Endothelial cell of umbilical vein (primary cell): ENCODE results near the gene CHID1. TPM values are rescaled to one million over a fixed set of nuclear protein-coding genes. Genes with fewer than 3 reads are reported as not detected.

Experiments
- BruUV-seq: library from RNA; stranded (reverse); fragments of 400-500 nt; replicated peaks from 2 replicates; lab custom pipeline; 2021; lab: Mats Ljungman, UMichigan
- CTCF ChIA-PET: fragments of 300-600, 350-600 bp; sonication (Branson Sonifier 250); formaldehyde crosslinking; loops from one replicate; lab custom pipeline; 2021; ENCODE audit warnings: antibody characterized with exemption, inconsistent platforms; lab: Charles Lee
- POLR2A ChIA-PET: fragments of 300-600, 350-600 bp; sonication (Branson Sonifier 250); formaldehyde crosslinking; loops from one replicate; lab custom pipeline; 2021; ENCODE audit warnings: antibody characterized with exemption, inconsistent platforms; lab: Charles Lee
- DNase-seq: peaks from one replicate; pipeline ENCODE4 v3.0.0-alpha.2; 2011; ENCODE audit warnings: low read depth, low spot score
- FAIRE-seq: peaks from 2 replicates; lab custom pipeline; 2011; peaks lifted over from hg19 to GRCh38; lab: Jason Lieb, UNC
- H2AFZ ChIP-seq: 2 replicates; pipeline ENCODE4 v1.6.0; 2012; ENCODE audit warnings: low read depth, low read length, control low read depth, inconsistent platforms
- H3K27ac ChIP-seq: 2 replicates; pipeline ENCODE4 v1.5.1; 2011; ENCODE audit warnings: low read depth, mild to moderate bottlenecking, control low read depth, low read length, moderate library complexity; ENCODE audit not compliant: insufficient read depth
- H3K27me3 ChIP-seq, 2 experiments: 2 replicates each; pipeline versions ENCODE4 v1.6.0 to v1.6.1; 2011; ENCODE audit warnings: low read length in 2 of 2, mixed read lengths in 1 of 2; ENCODE audit not compliant: control insufficient read depth in 2 of 2, insufficient read depth in 2 of 2
- H3K36me3 ChIP-seq, 2 experiments: 2 replicates in 1 of 2; 3 replicates in 1 of 2; pipeline ENCODE4 v1.5.1; 2011; ENCODE audit warnings: low read length in 2 of 2, mild to moderate bottlenecking in 1 of 2, moderate library complexity in 1 of 2; ENCODE audit not compliant: control insufficient read depth in 2 of 2, insufficient read depth in 2 of 2; ENCODE audit errors: extremely low read depth in 1 of 2
- H3K4me1 ChIP-seq: 3 replicates; pipeline ENCODE4 v1.5.1; 2011; ENCODE audit warnings: mild to moderate bottlenecking, low read length; ENCODE audit not compliant: control insufficient read depth, insufficient read depth; ENCODE audit errors: extremely low read depth
- H3K4me2 ChIP-seq: 2 replicates; pipeline ENCODE4 v1.6.1; 2011; ENCODE audit warnings: low read length, control low read depth, mixed read lengths; ENCODE audit not compliant: insufficient read depth
- H3K4me3 ChIP-seq, 3 experiments: fragments of 200-600 bp in 1 of 3; sonication (generic), shearing (Covaris generic) in 1 of 3; replicated peaks in 1 of 3; 2 replicates each; pipeline ENCODE4 v1.5.1; 2011 to 2016; ENCODE audit warnings: control low read depth in 3 of 3, low read length in 3 of 3, mild to moderate bottlenecking in 2 of 3, inconsistent platforms in 1 of 3, low read depth in 1 of 3, moderate library complexity in 1 of 3; ENCODE audit not compliant: insufficient read depth in 1 of 3
- H3K79me2 ChIP-seq: 2 replicates; pipeline ENCODE4 v1.6.0; 2012; ENCODE audit warnings: low read length, inconsistent platforms; ENCODE audit not compliant: control insufficient read depth, insufficient read depth
- H3K9ac ChIP-seq: replicated peaks from 2 replicates; pipeline ENCODE3; 2011; ENCODE audit warnings: low read length, control low read depth; ENCODE audit not compliant: insufficient read depth; ENCODE audit errors: extremely low read depth
- H3K9me1 ChIP-seq: replicated peaks from 3 replicates; pipeline ENCODE4 v1.6.0; 2011; ENCODE audit warnings: mild to moderate bottlenecking, low read length; ENCODE audit not compliant: control insufficient read depth, insufficient read depth; ENCODE audit errors: extremely low read depth
- H3K9me3 ChIP-seq: replicated peaks from 2 replicates; pipeline ENCODE4 v1.5.1; 2012; ENCODE audit warnings: low read length, inconsistent platforms; ENCODE audit not compliant: control insufficient read depth, insufficient read depth
- H4K20me1 ChIP-seq: replicated peaks from 2 replicates; pipeline ENCODE3; 2011; ENCODE audit warnings: mild to moderate bottlenecking, low read length; ENCODE audit not compliant: control insufficient read depth, insufficient read depth; ENCODE audit errors: extremely low read depth
- EZH2 ChIP-seq: IDR thresholded peaks from 2 replicates; pipeline ENCODE4 v1.6.1; 2012; ENCODE audit warnings: borderline replicate concordance, low read depth, mild to moderate bottlenecking, moderate library complexity, low read length, inconsistent platforms; ENCODE audit not compliant: severe bottlenecking
- FOS ChIP-seq: IDR thresholded peaks from 2 replicates; pipeline ENCODE4 v1.6.1; 2011; ENCODE audit warnings: mild to moderate bottlenecking, low read length, moderate library complexity, borderline replicate concordance; ENCODE audit not compliant: insufficient read depth
- GATA2 ChIP-seq: IDR thresholded peaks from 2 replicates; pipeline ENCODE4 v1.7.0; 2011; ENCODE audit warnings: low read depth, mild to moderate bottlenecking, moderate library complexity, mixed read lengths, low read length; ENCODE audit not compliant: insufficient read length, insufficient read depth
- JUN ChIP-seq: IDR thresholded peaks from 2 replicates; pipeline ENCODE4 v1.6.1; 2011; ENCODE audit warnings: borderline replicate concordance, low read depth; ENCODE audit not compliant: insufficient read length, insufficient read depth
- MYC ChIP-seq: IDR thresholded peaks from one replicate; pipeline ENCODE4 v1.6.1; 2011; ENCODE audit warnings: mild to moderate bottlenecking, low read depth, low read length
- POLR2A ChIP-seq: IDR thresholded peaks from 2 replicates; pipeline ENCODE4 v1.6.1; 2012; ENCODE audit warnings: low read depth, mild to moderate bottlenecking, control low read depth, low read length
- POLR2AphosphoS5 ChIP-seq: IDR thresholded peaks from 2 replicates; pipeline ENCODE4 v1.6.1; 2012; ENCODE audit warnings: low read depth, mild to moderate bottlenecking, control low read depth, low read length, moderate library complexity; ENCODE audit not compliant: insufficient read depth
- dilution Hi-C: fragments of 300-500 bp; cut with MboI; formaldehyde crosslinking; loops from one replicate; pipeline ENCODE4 v1.15.0; 2019; ENCODE audit warnings: low sequenced_read_pairs; ENCODE audit not compliant: extremely low pct_ligation_motif_present
- intact Hi-C: fragments of 100-400 bp; cut with micrococcal nuclease; formaldehyde crosslinking; loops from one replicate; pipeline ENCODE4 v1.10.0; 2022
- polyA plus RNA-seq, 4 experiments: library from polyadenylated mRNA; depleted of rRNA in 3 of 4; stranded (reverse) in 3 of 4; unstranded in 1 of 4; fragments of >200 nt; gene quantifications; 2 replicates each; pipeline versions ENCODE4 v1.2.1 to v1.2.3, GENCODE V29; 2011 to 2012; ENCODE audit warnings: missing spikeins in 1 of 4
- total RNA-seq: library from RNA; stranded (reverse); gene quantifications from 2 replicates; pipeline ENCODE4 v1.2.3, GENCODE V29; 2021
- TF ChIP-seq, protein P1 (sequence below): IDR thresholded peaks from 2 replicates; pipeline ENCODE4 v1.6.1; 2011; ENCODE audit not compliant: insufficient read depth, insufficient read length
- TF ChIP-seq, protein P2 (sequence below), 2 donors: IDR thresholded peaks; 1 replicate in 1 of 2; 2 replicates in 1 of 2; pipeline ENCODE4 v1.5.1; 2011; ENCODE audit warnings: low read length in 2 of 2, mild to moderate bottlenecking in 2 of 2, moderate library complexity in 2 of 2, control low read depth in 1 of 2, inconsistent platforms in 1 of 2, low read depth in 1 of 2; ENCODE audit not compliant: insufficient read depth in 1 of 2; ENCODE audit errors: extremely low read depth in 1 of 2

CHID1 gene
- total and polyA plus RNA-seq, 2 donors (not counting 3 experiments of a cell fraction or from before 2014, with no cell fraction given) = 89.8 to 107 TPM

DNA sequence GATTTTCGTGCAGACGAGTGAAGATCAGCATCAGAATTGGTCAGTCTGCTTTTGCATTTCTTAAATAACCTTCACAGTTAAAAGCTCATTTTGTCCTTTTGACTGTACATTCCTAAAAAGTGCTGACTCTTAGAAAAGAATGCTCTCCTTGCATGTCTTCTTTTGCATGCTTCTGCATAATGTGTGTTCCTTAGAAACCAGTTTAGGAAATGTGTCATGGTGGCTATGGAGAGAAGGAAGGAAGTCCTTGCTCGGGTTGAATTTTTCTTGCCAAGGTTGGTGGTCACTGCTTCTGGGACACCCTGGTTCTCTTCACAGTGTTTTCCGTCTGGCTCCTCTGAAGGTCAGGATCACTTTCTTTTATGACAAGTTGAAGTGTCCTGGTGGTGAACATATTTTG, 21.8 kb upstream of the CHID1 start:
- BruUV-seq = no TSS peak
- dilution Hi-C loops = no loop called here
- peak; percentile 95 for FAIRE-seq
- TF ChIP-seq, protein P1, sequence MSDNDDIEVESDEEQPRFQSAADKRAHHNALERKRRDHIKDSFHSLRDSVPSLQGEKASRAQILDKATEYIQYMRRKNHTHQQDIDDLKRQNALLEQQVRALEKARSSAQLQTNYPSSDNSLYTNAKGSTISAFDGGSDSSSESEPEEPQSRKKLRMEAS = no peak
- peak; percentile 69 for TF ChIP-seq POLR2AphosphoS5
- no peak for TF ChIP-seq GATA2
- TF ChIP-seq FOS = peak; percentile 62
- TF ChIP-seq EZH2 = no peak
- TF ChIP-seq JUN = peak; percentile 75
- TF ChIP-seq, protein P2, sequence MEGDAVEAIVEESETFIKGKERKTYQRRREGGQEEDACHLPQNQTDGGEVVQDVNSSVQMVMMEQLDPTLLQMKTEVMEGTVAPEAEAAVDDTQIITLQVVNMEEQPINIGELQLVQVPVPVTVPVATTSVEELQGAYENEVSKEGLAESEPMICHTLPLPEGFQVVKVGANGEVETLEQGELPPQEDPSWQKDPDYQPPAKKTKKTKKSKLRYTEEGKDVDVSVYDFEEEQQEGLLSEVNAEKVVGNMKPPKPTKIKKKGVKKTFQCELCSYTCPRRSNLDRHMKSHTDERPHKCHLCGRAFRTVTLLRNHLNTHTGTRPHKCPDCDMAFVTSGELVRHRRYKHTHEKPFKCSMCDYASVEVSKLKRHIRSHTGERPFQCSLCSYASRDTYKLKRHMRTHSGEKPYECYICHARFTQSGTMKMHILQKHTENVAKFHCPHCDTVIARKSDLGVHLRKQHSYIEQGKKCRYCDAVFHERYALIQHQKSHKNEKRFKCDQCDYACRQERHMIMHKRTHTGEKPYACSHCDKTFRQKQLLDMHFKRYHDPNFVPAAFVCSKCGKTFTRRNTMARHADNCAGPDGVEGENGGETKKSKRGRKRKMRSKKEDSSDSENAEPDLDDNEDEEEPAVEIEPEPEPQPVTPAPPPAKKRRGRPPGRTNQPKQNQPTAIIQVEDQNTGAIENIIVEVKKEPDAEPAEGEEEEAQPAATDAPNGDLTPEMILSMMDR (IDR thresholded peaks at IDR 0.05; ENCODE audit: extremely low read depth in 1 of 2, insufficient read depth in 1 of 2, low read depth in 1 of 2, low read length in 2 of 2) = no peak
- no peak for TF ChIP-seq POLR2A
- TF ChIP-seq MYC = no peak
- H3K9me3 ChIP-seq = no peaks in the 10 kb centered on the region
- no peak overlapping the region for H2AFZ ChIP-seq
- CTCF ChIA-PET = interaction anchor here (1.0 kb wide), 1 partner anchor 8 kb away, joined by 5 read pairs; no protein-coding TSS in a partner anchor
- no peaks in the 10 kb centered on the region for H3K27me3 ChIP-seq
- peak overlapping the region; percentile 62 for H3K4me2 ChIP-seq
- peak overlapping the region in 1 of 3 experiments; percentile 16 for H3K4me3 ChIP-seq
- H3K9ac ChIP-seq = no peak overlapping the region
- peaks cover 76% of the 10 kb centered on the region for H3K79me2 ChIP-seq
- peak overlapping the region; percentile 69 for H3K27ac ChIP-seq
- no peaks in the 10 kb centered on the region for H3K9me1 ChIP-seq
- peak; percentile 73 for DNase-seq
- POLR2A ChIA-PET = no interaction called here
- peaks cover 48% of the 10 kb centered on the region for H3K4me1 ChIP-seq
- intact Hi-C loops = no loop called here
- H3K36me3 ChIP-seq = peaks cover 0 to 2% of the 10 kb centered on the region in 2 experiments
- H4K20me1 ChIP-seq = peaks cover 7% of the 10 kb centered on the region
